ENCODE data around the gene SLC38A8. TPM values are rescaled to one million over a fixed set of nuclear protein-coding genes. Genes with fewer than 3 reads are reported as not detected.

SLC38A8 gene
- total and polyA plus RNA-seq, 4 donors: 0.08 to 1.0 (median 0.32) TPM

GRCh38 chr16:84018710-84019109, 23.9 kb downstream of the SLC38A8 start:
- whole genome bisulfite sequencing: 92% methylated on average over 4 of the region's 4 CpGs
- Histone ChIP-seq H3K9me3 (ENCODE audit: control insufficient read depth in 4 of 4, low read length in 3 of 4) (peaks cover 0 to 18% (median 4%) of the 10 kb centered on the region in 4 donors), H3K4me3 (ENCODE audit: low read depth in 1 of 3, low read length in 3 of 3) (no peak overlapping the region)

More at GRCh38 chr16:84018710-84019109, 23.9 kb downstream of the SLC38A8 start:
- Histone ChIP-seq H3K36me3 (ENCODE audit: control insufficient read depth in 4 of 4, insufficient read depth in 3 of 4, low read depth in 1 of 4, low read length in 3 of 4) (no peaks in the 10 kb centered on the region), H3K27me3 (ENCODE audit: control insufficient read depth in 4 of 4, insufficient read depth in 4 of 4, low read length in 3 of 4) (no peaks in the 10 kb centered on the region), H3K9ac (ENCODE audit: low read depth in 1 of 2, low read length in 2 of 2) (no peak overlapping the region), H3K4me1 (ENCODE audit: control insufficient read depth in 4 of 4, insufficient read depth in 4 of 4, low read length in 3 of 4) (no peaks in the 10 kb centered on the region), H3K27ac (ENCODE audit: low read depth in 1 of 2, low read length in 2 of 2) (no peak overlapping the region)
- no peak for DNase-seq (ENCODE audit: low spot score)
- TF ChIP-seq REST (IDR thresholded peaks at IDR 0.05) (no peak), GABPA (IDR thresholded peaks at IDR 0.05 in 1 of 2, conservative IDR thresholded peaks at IDR 0.05 in 1 of 2) (no peak), FOXA2 (IDR thresholded peaks at IDR 0.05) (no peak), ZBTB33 (IDR thresholded peaks at IDR 0.05) (no peak), YY1 (IDR thresholded peaks at IDR 0.05) (no peak), FOXA1 (IDR thresholded peaks at IDR 0.05) (no peak), ATF3 (IDR thresholded peaks at IDR 0.05) (no peak), EGR1 (IDR thresholded peaks at IDR 0.05; ENCODE audit: low read depth in 2 of 2) (no peak), RXRA (IDR thresholded peaks at IDR 0.05) (no peak), NR2F2 (IDR thresholded peaks at IDR 0.05) (no peak), TAF1 (conservative IDR thresholded peaks at IDR 0.05) (no peak), HNF4G (IDR thresholded peaks at IDR 0.05) (no peak), RAD21 (IDR thresholded peaks at IDR 0.05) (no peak), MAX (IDR thresholded peaks at IDR 0.05) (no peak), CTCF (IDR thresholded peaks at IDR 0.05; ENCODE audit: low read depth, low read length, missing input control) (no peak), SP1 (IDR thresholded peaks at IDR 0.05) (no peak), HNF4A (conservative IDR thresholded peaks at IDR 0.05) (no peak), JUND (IDR thresholded peaks at IDR 0.05) (no peak)

Data from liver (tissue), 9 donors.